Upper lobe of right lung (tissue), 1 donor: ENCODE data around the gene COQ5. TPM values are rescaled to one million over a fixed set of nuclear protein-coding genes. Genes with fewer than 3 reads are reported as not detected.

Experiments used
- ATAC-seq: fragments of 200-7000 bp; cut with Tn5 transposase; one replicate; pipeline ENCODE4 v1.9.1; 2020; ENCODE audit warnings: mild to moderate bottlenecking, moderate library complexity
- DNase-seq: peaks from one replicate; pipeline ENCODE4 v3.0.0-alpha.2; 2020
- H3K27ac ChIP-seq: fragments of 200-600 bp; one replicate; pipeline ENCODE4 v1.8.0; 2022
- H3K27me3 ChIP-seq: fragments of 200-600 bp; one replicate; pipeline ENCODE4 v1.8.0; 2022; ENCODE audit warnings: mild to moderate bottlenecking
- H3K36me3 ChIP-seq: fragments of 200-600 bp; one replicate; pipeline ENCODE4 v1.8.0; 2022
- H3K4me1 ChIP-seq: fragments of 200-600 bp; one replicate; pipeline ENCODE4 v1.8.0; 2022
- H3K4me3 ChIP-seq: fragments of 200-600 bp; one replicate; pipeline ENCODE4 v1.8.0; 2022; ENCODE audit warnings: mild to moderate bottlenecking
- H3K9me3 ChIP-seq: fragments of 200-600 bp; one replicate; pipeline ENCODE4 v1.8.0; 2022
- intact Hi-C: fragments of 100-400 bp; cut with DNase I; formaldehyde crosslinking; loops from one replicate; pipeline ENCODE4 v1.11.0; 2022
- long read RNA-seq: library from polyadenylated mRNA; unstranded; transcript quantifications from one replicate; pipeline ENCODE4 v2.0.0, GENCODE V29; 2021
- total RNA-seq: library from RNA; stranded (reverse); fragmentation: NEBNext Ultra II Directional; extraction: Animal tissue kit (Norgen Biotek cat#: 25700); gene quantifications from one replicate; pipeline ENCODE4 v1.2.1, GENCODE V29; 2021
- TF ChIP-seq, protein P1 (sequence below): fragments of 200-600 bp; IDR thresholded peaks from one replicate; pipeline ENCODE4 v1.8.0; 2022; ENCODE audit warnings: antibody characterized with exemption
- donor health status: DM: no; HTN: yes; CAD: no; lungs with severe emphysema.

Gene COQ5, protein sequence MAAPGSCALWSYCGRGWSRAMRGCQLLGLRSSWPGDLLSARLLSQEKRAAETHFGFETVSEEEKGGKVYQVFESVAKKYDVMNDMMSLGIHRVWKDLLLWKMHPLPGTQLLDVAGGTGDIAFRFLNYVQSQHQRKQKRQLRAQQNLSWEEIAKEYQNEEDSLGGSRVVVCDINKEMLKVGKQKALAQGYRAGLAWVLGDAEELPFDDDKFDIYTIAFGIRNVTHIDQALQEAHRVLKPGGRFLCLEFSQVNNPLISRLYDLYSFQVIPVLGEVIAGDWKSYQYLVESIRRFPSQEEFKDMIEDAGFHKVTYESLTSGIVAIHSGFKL
- total RNA-seq: 19.6 TPM
- long read RNA-seq, transcript COQ5-201 (7 exons, 1,535 nt): major isoform, 31 of 34 reads
- long read RNA-seq, partial matches to known transcripts: 0 of 34 reads
- long read RNA-seq, other reads (novel, unspliced or antisense): 2 of 34 reads

GRCh38 chr12:120528861-120529525 lies at the start of gene COQ5:
Gene COQ5 (minus strand): TSS chr12:120529158. CDS start chr12:120529141, 17 bp downstream.
- no peaks in the 10 kb centered on the region for H3K36me3 ChIP-seq
- intact Hi-C loops: no loop called here
- DNase-seq: peak; percentile 94

GRCh38 chr12:120574106-120574505 lies 45.1 kb upstream of the COQ5 start:
- TF ChIP-seq, protein P1, sequence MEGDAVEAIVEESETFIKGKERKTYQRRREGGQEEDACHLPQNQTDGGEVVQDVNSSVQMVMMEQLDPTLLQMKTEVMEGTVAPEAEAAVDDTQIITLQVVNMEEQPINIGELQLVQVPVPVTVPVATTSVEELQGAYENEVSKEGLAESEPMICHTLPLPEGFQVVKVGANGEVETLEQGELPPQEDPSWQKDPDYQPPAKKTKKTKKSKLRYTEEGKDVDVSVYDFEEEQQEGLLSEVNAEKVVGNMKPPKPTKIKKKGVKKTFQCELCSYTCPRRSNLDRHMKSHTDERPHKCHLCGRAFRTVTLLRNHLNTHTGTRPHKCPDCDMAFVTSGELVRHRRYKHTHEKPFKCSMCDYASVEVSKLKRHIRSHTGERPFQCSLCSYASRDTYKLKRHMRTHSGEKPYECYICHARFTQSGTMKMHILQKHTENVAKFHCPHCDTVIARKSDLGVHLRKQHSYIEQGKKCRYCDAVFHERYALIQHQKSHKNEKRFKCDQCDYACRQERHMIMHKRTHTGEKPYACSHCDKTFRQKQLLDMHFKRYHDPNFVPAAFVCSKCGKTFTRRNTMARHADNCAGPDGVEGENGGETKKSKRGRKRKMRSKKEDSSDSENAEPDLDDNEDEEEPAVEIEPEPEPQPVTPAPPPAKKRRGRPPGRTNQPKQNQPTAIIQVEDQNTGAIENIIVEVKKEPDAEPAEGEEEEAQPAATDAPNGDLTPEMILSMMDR: no peak
- no peak overlapping the region for H3K27ac ChIP-seq
- peaks cover 100% of the 10 kb centered on the region for H3K36me3 ChIP-seq
- H3K9me3 ChIP-seq: no peaks in the 10 kb centered on the region
- DNase-seq (no peak), ATAC-seq (no peak)
- no peak overlapping the region for H3K4me3 ChIP-seq
- no peaks in the 10 kb centered on the region for H3K27me3 ChIP-seq
- intact Hi-C loops: no loop called here
- H3K4me1 ChIP-seq: no peaks in the 10 kb centered on the region

More at GRCh38 chr12:120528861-120529525, at the start of gene COQ5:
- Histone ChIP-seq H3K27me3 (no peaks in the 10 kb centered on the region), H3K27ac (peak within 1 kb of the TSS; percentile 97), H3K4me3 (peak within 1 kb of the TSS; percentile 83), H3K4me1 (peaks cover 14% of the 10 kb centered on the region), H3K9me3 (no peaks in the 10 kb centered on the region)
- TF ChIP-seq, protein P1: no peak
- peak; percentile 98 for ATAC-seq

DNA sequence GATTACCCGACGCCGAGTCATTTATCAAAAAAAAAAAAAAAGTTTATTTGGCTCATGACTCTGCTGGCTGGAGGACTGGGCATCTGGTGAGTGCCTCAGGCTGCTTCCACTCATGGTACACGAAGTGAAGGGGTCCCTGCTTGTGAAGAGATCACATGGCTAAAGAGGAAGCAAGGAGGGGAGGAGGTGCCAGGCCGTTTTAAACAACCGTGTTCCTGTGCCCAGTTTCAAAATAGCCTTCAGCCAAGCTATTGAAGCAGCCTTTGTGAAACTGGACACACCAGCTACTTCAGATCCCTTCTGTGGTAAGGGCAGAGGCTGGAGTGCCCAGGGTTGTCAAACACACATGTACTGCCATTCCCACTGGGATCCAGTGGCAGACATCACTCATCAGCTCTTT lies 44.6 kb upstream of the COQ5 start:
- intact Hi-C loops: no loop called here
- Histone ChIP-seq H3K9me3 (no peaks in the 10 kb centered on the region), H3K27ac (no peak overlapping the region), H3K36me3 (peaks cover 100% of the 10 kb centered on the region), H3K4me3 (no peak overlapping the region), H3K4me1 (no peaks in the 10 kb centered on the region), H3K27me3 (no peaks in the 10 kb centered on the region)
- DNase-seq (no peak), ATAC-seq (peak; percentile 31)
- TF ChIP-seq, protein P1: no peak

GRCh38 chr12:120571299-120571698 lies 42.3 kb upstream of the COQ5 start:
- H3K9me3 ChIP-seq: no peaks in the 10 kb centered on the region
- H3K4me1 ChIP-seq: no peaks in the 10 kb centered on the region
- DNase-seq (no peak), ATAC-seq (no peak)
- no peak overlapping the region for H3K27ac ChIP-seq
- no peaks in the 10 kb centered on the region for H3K27me3 ChIP-seq
- TF ChIP-seq, protein P1: no peak
- H3K4me3 ChIP-seq: no peak overlapping the region
- H3K36me3 ChIP-seq: peaks cover 100% of the 10 kb centered on the region
- intact Hi-C loops: no loop called here

GRCh38 chr12:120563495-120563894 lies 34.5 kb upstream of the COQ5 start:
- Histone ChIP-seq H3K36me3 (peaks cover 97% of the 10 kb centered on the region), H3K4me3 (no peak overlapping the region), H3K9me3 (no peaks in the 10 kb centered on the region), H3K27me3 (no peaks in the 10 kb centered on the region), H3K27ac (no peak overlapping the region), H3K4me1 (no peaks in the 10 kb centered on the region)
- intact Hi-C loops: no loop called here
- ATAC-seq: peak; percentile 30
- DNase-seq: no peak
- TF ChIP-seq, protein P1: no peak
